GM19351 (cell line): ENCODE results near the gene PLA2G2A.

ENCODE experiments used
- ATAC-seq: cut with Tn5 transposase; IDR thresholded peaks from one replicate; pipeline ENCODE4 v1.9.1; 2021; ENCODE audit warnings: mild to moderate bottlenecking, moderate library complexity; ENCODE audit not compliant: unreplicated experiment

PLA2G2A gene

GRCh38 chr1:19974822-19975416 lies 4.5 kb downstream of the PLA2G2A start:
- no peak for ATAC-seq

GRCh38 chr1:19973616-19974015 lies 5.8 kb downstream of the PLA2G2A start:
- no peak for ATAC-seq

GRCh38 chr1:19971664-19972063 lies 7.8 kb downstream of the PLA2G2A start:
- no peak for ATAC-seq

GRCh38 chr1:19969898-19970660 lies 9.3 kb downstream of the PLA2G2A start:
- ATAC-seq = no peak

- ATAC-seq = no peak
Observed at GRCh38 chr1:19967808-19968207, 11.6 kb downstream of the PLA2G2A start.

GRCh38 chr1:19964542-19964941 lies 14.9 kb downstream of the PLA2G2A start:
- ATAC-seq = no peak

GRCh38 chr1:19963636-19964035 lies 15.8 kb downstream of the PLA2G2A start:
- no peak for ATAC-seq

- no peak for ATAC-seq
Observed at GRCh38 chr1:19960591-19960990, 18.8 kb downstream of the PLA2G2A start.

- ATAC-seq = no peak
Observed at GRCh38 chr1:19957779-19958178, 21.6 kb downstream of the PLA2G2A start.

- ATAC-seq = no peak
Observed at GRCh38 chr1:19955534-19956170, 23.8 kb downstream of the PLA2G2A start.

- no peak for ATAC-seq
Observed at GRCh38 chr1:19954059-19954458, 25.4 kb downstream of the PLA2G2A start.

- ATAC-seq = no peak
Observed at GRCh38 chr1:19949016-19949415, 30.4 kb downstream of the PLA2G2A start.

GRCh38 chr1:19946971-19947370 lies 32.4 kb downstream of the PLA2G2A start:
- ATAC-seq = no peak

- ATAC-seq = no peak
Observed at GRCh38 chr1:19946331-19946751, 33.1 kb downstream of the PLA2G2A start.

GRCh38 chr1:19945914-19946313 lies 33.5 kb downstream of the PLA2G2A start:
- no peak for ATAC-seq

GRCh38 chr1:19942657-19943056 lies 36.8 kb downstream of the PLA2G2A start:
- no peak for ATAC-seq

GRCh38 chr1:19942088-19942487 lies 37.3 kb downstream of the PLA2G2A start:
- ATAC-seq = no peak

GRCh38 chr1:19941206-19941568 lies 38.2 kb downstream of the PLA2G2A start:
- no peak for ATAC-seq

GRCh38 chr1:19940486-19941205 lies 38.8 kb downstream of the PLA2G2A start:
- ATAC-seq = no peak

GRCh38 chr1:19938472-19938871 lies 40.9 kb downstream of the PLA2G2A start:
- no peak for ATAC-seq

- ATAC-seq = no peak
Observed at GRCh38 chr1:19936061-19936750, 43.2 kb downstream of the PLA2G2A start.
